ENCODE data around the gene VWA8.
"Not testable (repeated sequence)": the region's sequence is repeated elsewhere in the genome, so short reads cannot be mapped to it uniquely, and the experiment has no call there.

VWA8 gene

GRCh38 chr13:41557719-41558118, 403.2 kb downstream of the VWA8 start:
- DNase-seq (ENCODE audit: low read depth in 2 of 2) = no peak

GRCh38 chr13:41554626-41555386, 406.1 kb downstream of the VWA8 start:
- no peak for DNase-seq (ENCODE audit: low read depth in 2 of 2)

- no peak for DNase-seq (ENCODE audit: low read depth in 2 of 2)
Measured at GRCh38 chr13:41554180-41554579, 406.7 kb downstream of the VWA8 start.

GRCh38 chr13:41552031-41552430, 408.9 kb downstream of the VWA8 start:
- DNase-seq (ENCODE audit: low read depth in 2 of 2) = no peak

GRCh38 chr13:41550276-41550675, 410.6 kb downstream of the VWA8 start:
- DNase-seq (ENCODE audit: low read depth in 2 of 2) = no peak

- DNase-seq (ENCODE audit: low read depth in 2 of 2) = no peak
Measured at GRCh38 chr13:41549491-41549890, 411.4 kb downstream of the VWA8 start.

GRCh38 chr13:41548910-41549309, 412.0 kb downstream of the VWA8 start:
- no peak for DNase-seq (ENCODE audit: low read depth in 2 of 2)

- DNase-seq (ENCODE audit: low read depth in 2 of 2) = no peak
Measured at GRCh38 chr13:41548031-41548430, 412.9 kb downstream of the VWA8 start.

- no peak for DNase-seq (ENCODE audit: low read depth in 2 of 2)
Measured at GRCh38 chr13:41547251-41548000, 413.5 kb downstream of the VWA8 start.

GRCh38 chr13:41546372-41547190, 414.3 kb downstream of the VWA8 start:
- DNase-seq (ENCODE audit: low read depth in 2 of 2) = no peak

GRCh38 chr13:41545432-41545707, 415.5 kb downstream of the VWA8 start:
- DNase-seq (ENCODE audit: low read depth in 2 of 2) = no peak

- no peak for DNase-seq (ENCODE audit: low read depth in 2 of 2)
Measured at GRCh38 chr13:41543664-41544300, 417.1 kb downstream of the VWA8 start.

GRCh38 chr13:41542799-41543198, 418.1 kb downstream of the VWA8 start:
- DNase-seq (ENCODE audit: low read depth in 2 of 2) = not testable (repeated sequence)

- no peak for DNase-seq (ENCODE audit: low read depth in 2 of 2)
Measured at GRCh38 chr13:41542281-41542680, 418.6 kb downstream of the VWA8 start.

- no peak for DNase-seq (ENCODE audit: low read depth in 2 of 2)
Measured at GRCh38 chr13:41541142-41541938, 419.6 kb downstream of the VWA8 start.

GRCh38 chr13:41540240-41540639, 420.7 kb downstream of the VWA8 start:
- DNase-seq (ENCODE audit: low read depth in 2 of 2) = not testable (repeated sequence)

GRCh38 chr13:41533266-41534052, 427.4 kb downstream of the VWA8 start:
- no peak for DNase-seq (ENCODE audit: low read depth in 2 of 2)

- DNase-seq (ENCODE audit: low read depth in 2 of 2) = no peak
Measured at GRCh38 chr13:41528021-41528420, 432.9 kb downstream of the VWA8 start.

- no peak for DNase-seq (ENCODE audit: low read depth in 2 of 2)
Measured at GRCh38 chr13:41520660-41521630, 440.0 kb downstream of the VWA8 start.
